Measurements from ENCODE around the gene NUDT8.

DNA sequence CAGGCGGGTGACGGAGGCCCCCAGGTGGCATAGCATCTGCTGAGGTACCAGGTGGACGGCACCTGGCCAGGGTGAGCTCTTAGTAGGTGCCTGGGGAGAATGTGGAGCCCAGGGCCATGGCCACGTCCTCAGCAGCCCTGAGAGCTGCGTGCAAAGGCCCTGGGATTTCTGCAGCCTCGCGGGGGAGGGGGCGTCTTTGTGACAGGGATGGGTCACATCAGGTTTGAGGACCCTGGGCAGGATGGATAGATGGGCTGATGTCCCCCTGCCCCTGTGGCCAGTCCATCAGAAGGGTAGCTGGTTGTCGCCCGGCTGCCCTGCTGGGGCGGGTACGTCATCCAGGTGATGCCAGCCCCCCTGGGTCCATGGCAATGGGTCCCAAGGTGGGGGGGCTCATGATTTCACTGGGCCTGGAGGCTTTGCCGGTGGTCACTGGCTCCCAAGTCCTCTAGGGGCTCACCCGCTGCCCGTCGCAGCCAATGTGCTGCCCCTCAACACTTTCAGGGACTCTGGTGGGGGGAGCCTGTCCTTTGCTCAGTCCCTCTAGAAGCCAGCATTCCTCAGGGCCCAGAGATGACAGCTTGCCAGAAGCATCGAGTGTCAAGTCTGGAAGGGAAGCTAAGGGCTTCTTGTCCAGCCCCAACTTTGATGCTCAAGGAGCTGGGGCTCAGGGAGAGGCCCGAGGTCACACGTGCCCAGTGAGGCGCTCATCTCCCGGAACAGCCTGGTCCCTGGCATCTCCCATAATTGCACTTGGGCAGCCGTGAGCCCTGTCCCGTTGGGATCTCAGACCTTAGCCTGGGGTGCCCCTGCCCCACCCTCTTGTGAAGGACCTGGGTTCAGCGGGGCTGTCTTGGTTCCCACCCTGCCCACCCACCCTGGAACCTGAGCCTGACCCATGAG lies 9.0 kb upstream of the NUDT8 start:
- TF ChIP-seq PAX5 (IDR thresholded peaks at IDR 0.05; ENCODE audit: borderline replicate concordance, low read depth, low read length) (no peak), YY1 (IDR thresholded peaks at IDR 0.05; ENCODE audit: low read depth, low read length) (no peak)
